ENCODE results near the gene FXYD3.
A peak's percentile ranks its signal among the peaks of the same experiment; 100 is the strongest.
"Not testable (repeated sequence)": the region's sequence is repeated elsewhere in the genome, so short reads cannot be mapped to it uniquely, and the experiment has no call there.

FXYD3 gene

GRCh38 chr19:35143818-35144217 lies 28.2 kb downstream of the FXYD3 start:
- no peak for DNase-seq

- DNase-seq, result no peak
Observed at GRCh38 chr19:35144259-35144599, 28.6 kb downstream of the FXYD3 start.

GRCh38 chr19:35144600-35145436 lies 29.2 kb downstream of the FXYD3 start:
- DNase-seq, result peak; percentile 66

- no peak for DNase-seq
Observed at GRCh38 chr19:35146746-35147459, 31.3 kb downstream of the FXYD3 start.

- no peak for DNase-seq
Observed at GRCh38 chr19:35149463-35149862, 33.8 kb downstream of the FXYD3 start.

GRCh38 chr19:35150445-35150844 lies 34.8 kb downstream of the FXYD3 start:
- DNase-seq, result no peak

- no peak for DNase-seq
Observed at GRCh38 chr19:35151273-35152065, 35.8 kb downstream of the FXYD3 start.

GRCh38 chr19:35153129-35153522 lies 37.5 kb downstream of the FXYD3 start:
- not testable (repeated sequence) for DNase-seq

GRCh38 chr19:35153701-35154524 lies 38.3 kb downstream of the FXYD3 start:
- DNase-seq, result peak; percentile 80

GRCh38 chr19:35154525-35155406 lies 39.1 kb downstream of the FXYD3 start, which contains the start of gene FXYD5:
Gene FXYD5 (plus strand): TSS chr19:35154735. CDS start chr19:35155551, 816 bp downstream.
- DNase-seq, result peak; percentile 70

GRCh38 chr19:35155441-35155840 lies 39.8 kb downstream of the FXYD3 start:
- peak; percentile 29 for DNase-seq

GRCh38 chr19:35155981-35156672 lies 40.5 kb downstream of the FXYD3 start:
- no peak for DNase-seq

- DNase-seq, result no peak
Observed at GRCh38 chr19:35156673-35157014, 41.0 kb downstream of the FXYD3 start.

GRCh38 chr19:35157431-35157830 lies 41.8 kb downstream of the FXYD3 start:
- no peak for DNase-seq

- DNase-seq, result no peak
Observed at GRCh38 chr19:35159606-35160005, 44.0 kb downstream of the FXYD3 start.

- DNase-seq, result no peak
Observed at GRCh38 chr19:35160629-35161433, 45.2 kb downstream of the FXYD3 start.

- no peak for DNase-seq
Observed at GRCh38 chr19:35161434-35161743, 45.8 kb downstream of the FXYD3 start.

- DNase-seq, result no peak
Observed at GRCh38 chr19:35162471-35163326, 47.1 kb downstream of the FXYD3 start.

- no peak for DNase-seq
Observed at GRCh38 chr19:35164418-35164817, 48.8 kb downstream of the FXYD3 start.

Data from CD4-positive, alpha-beta T cell treated with Interleukin-21 for 1 hour (primary cell).